ENCODE results near the gene CCDC97. TPM values are rescaled to one million over a fixed set of nuclear protein-coding genes. Genes with fewer than 3 reads are reported as not detected.
"Not testable (repeated sequence)": the region's sequence is repeated elsewhere in the genome, so short reads cannot be mapped to it uniquely, and the experiment has no call there.

CCDC97 gene
- total RNA-seq, 1 donor from 2014 or later: 35.9 TPM

- Mint-ChIP-seq H3K9me3 (ENCODE audit: unreplicated experiment) (no peaks in the 10 kb centered on the region), H3K27ac (ENCODE audit: unreplicated experiment) (peak within 1 kb of the TSS; percentile 100), H3K36me3 (ENCODE audit: unreplicated experiment) (no peaks in the 10 kb centered on the region), H3K4me1 (ENCODE audit: unreplicated experiment) (peaks cover 25% of the 10 kb centered on the region), H3K4me3 (ENCODE audit: unreplicated experiment) (peak within 1 kb of the TSS; percentile 88), H3K27me3 (ENCODE audit: unreplicated experiment) (no peaks in the 10 kb centered on the region)
- no peak for TF ChIP-seq CTCF (IDR thresholded peaks at IDR 0.05)
- peak; percentile 99 for DNase-seq (ENCODE audit: extremely low spot score, unreplicated experiment)
Measured at GRCh38 chr19:41363753-41364523, 54.0 kb downstream of the CCDC97 start, which contains the start of gene B9D2. B9D2 (minus strand) TSS chr19:41364149; CDS start chr19:41363519, 630 bp downstream.

- Mint-ChIP-seq H3K36me3 (ENCODE audit: unreplicated experiment) (no peaks in the 10 kb centered on the region), H3K27ac (ENCODE audit: unreplicated experiment) (peak overlapping the region; percentile 100), H3K4me3 (ENCODE audit: unreplicated experiment) (peak overlapping the region; percentile 88), H3K27me3 (ENCODE audit: unreplicated experiment) (no peaks in the 10 kb centered on the region), H3K9me3 (ENCODE audit: unreplicated experiment) (no peaks in the 10 kb centered on the region), H3K4me1 (ENCODE audit: unreplicated experiment) (peaks cover 25% of the 10 kb centered on the region)
- TF ChIP-seq CTCF (IDR thresholded peaks at IDR 0.05): no peak
- no peak for DNase-seq (ENCODE audit: extremely low spot score, unreplicated experiment)
Measured at GRCh38 chr19:41364524-41365391, 54.8 kb downstream of the CCDC97 start.

GRCh38 chr19:41366089-41366488 is 56.1 kb downstream of the CCDC97 start:
- Mint-ChIP-seq H3K36me3 (ENCODE audit: unreplicated experiment) (no peaks in the 10 kb centered on the region), H3K4me3 (ENCODE audit: unreplicated experiment) (peak overlapping the region; percentile 27), H3K27ac (ENCODE audit: unreplicated experiment) (no peak overlapping the region), H3K4me1 (ENCODE audit: unreplicated experiment) (peaks cover 25% of the 10 kb centered on the region), H3K9me3 (ENCODE audit: unreplicated experiment) (no peaks in the 10 kb centered on the region), H3K27me3 (ENCODE audit: unreplicated experiment) (no peaks in the 10 kb centered on the region)
- TF ChIP-seq CTCF (IDR thresholded peaks at IDR 0.05): no peak
- no peak for DNase-seq (ENCODE audit: extremely low spot score, unreplicated experiment)

- Mint-ChIP-seq H3K9me3 (ENCODE audit: unreplicated experiment) (no peaks in the 10 kb centered on the region), H3K36me3 (ENCODE audit: unreplicated experiment) (no peaks in the 10 kb centered on the region), H3K4me1 (ENCODE audit: unreplicated experiment) (peaks cover 26% of the 10 kb centered on the region), H3K4me3 (ENCODE audit: unreplicated experiment) (no peak overlapping the region), H3K27ac (ENCODE audit: unreplicated experiment) (peak overlapping the region; percentile 73), H3K27me3 (ENCODE audit: unreplicated experiment) (no peaks in the 10 kb centered on the region)
- DNase-seq (ENCODE audit: extremely low spot score, unreplicated experiment): no peak
- TF ChIP-seq CTCF (IDR thresholded peaks at IDR 0.05): no peak
Measured at GRCh38 chr19:41367848-41368301, 57.9 kb downstream of the CCDC97 start.

- no peaks in the 10 kb centered on the region for H3K27me3 Mint-ChIP-seq (ENCODE audit: unreplicated experiment)
- DNase-seq (ENCODE audit: extremely low spot score, unreplicated experiment): no peak
- no peaks in the 10 kb centered on the region for H3K36me3 Mint-ChIP-seq (ENCODE audit: unreplicated experiment)
- no peak overlapping the region for H3K4me3 Mint-ChIP-seq (ENCODE audit: unreplicated experiment)
- peaks cover 22% of the 10 kb centered on the region for H3K4me1 Mint-ChIP-seq (ENCODE audit: unreplicated experiment)
- H3K27ac Mint-ChIP-seq (ENCODE audit: unreplicated experiment): no peak overlapping the region
- no peak for TF ChIP-seq CTCF (IDR thresholded peaks at IDR 0.05)
- no peaks in the 10 kb centered on the region for H3K9me3 Mint-ChIP-seq (ENCODE audit: unreplicated experiment)
Measured at GRCh38 chr19:41369769-41370168, 59.8 kb downstream of the CCDC97 start.

- H3K4me1 Mint-ChIP-seq (ENCODE audit: unreplicated experiment): peaks cover 23% of the 10 kb centered on the region
- DNase-seq (ENCODE audit: extremely low spot score, unreplicated experiment); H3K27ac Mint-ChIP-seq (ENCODE audit: unreplicated experiment); H3K27me3 Mint-ChIP-seq (ENCODE audit: unreplicated experiment); H3K9me3 Mint-ChIP-seq (ENCODE audit: unreplicated experiment); H3K36me3 Mint-ChIP-seq (ENCODE audit: unreplicated experiment); H3K4me3 Mint-ChIP-seq (ENCODE audit: unreplicated experiment): not testable (repeated sequence)
Measured at GRCh38 chr19:41371119-41371518, 61.1 kb downstream of the CCDC97 start.

All from osteocyte (in vitro differentiated cells).